Activated T-helper 1 cell treated with anti-CD3 and anti-CD28 coated beads, Interleukin-12 subunit alpha, Interleukin-12 subunit beta, Interleukin-2, Interleukin-4 antibody, amounts not matched to agents 30 ng/mL and 10 ng/mL and 1 ng/mL, durations not matched to agents 14 hours and 24 hours and 36 hours (primary cell): Measurements from ENCODE around the gene SRCIN1. TPM values are rescaled to one million over a fixed set of nuclear protein-coding genes. Genes with fewer than 3 reads are reported as not detected.

Source experiments
- DNase-seq: peaks from one replicate; pipeline ENCODE4 v3.0.0; 2021; ENCODE audit warnings: low spot score
- H3K27ac Mint-ChIP-seq: one replicate; pipeline ENCODE4 v1.8.0; 2021; ENCODE audit warnings: mild to moderate bottlenecking, mixed read lengths
- H3K27me3 Mint-ChIP-seq: one replicate; pipeline ENCODE4 v1.8.0; 2022; ENCODE audit warnings: mild to moderate bottlenecking, moderate library complexity, mixed read lengths; ENCODE audit not compliant: insufficient read depth
- H3K36me3 Mint-ChIP-seq: one replicate; pipeline ENCODE4 v1.8.0; 2021; ENCODE audit warnings: low read depth, mixed read lengths
- H3K4me1 Mint-ChIP-seq: one replicate; pipeline ENCODE4 v1.8.0; 2021; ENCODE audit warnings: low read depth, mixed read lengths
- H3K4me3 Mint-ChIP-seq: one replicate; pipeline ENCODE4 v1.8.0; 2021; ENCODE audit warnings: mild to moderate bottlenecking, moderate library complexity, mixed read lengths
- H3K9me3 Mint-ChIP-seq: one replicate; pipeline ENCODE4 v1.8.0; 2021; ENCODE audit warnings: mixed read lengths
- intact Hi-C: fragments of 100-400 bp; cut with micrococcal nuclease; formaldehyde crosslinking; loops from one replicate; pipeline ENCODE4 v1.15.1; 2024
- total RNA-seq: library from RNA; stranded (reverse); gene quantifications from 2 replicates; pipeline ENCODE4 v1.2.3, GENCODE V29; 2022

SRCIN1 gene
- total RNA-seq, 1 donor from 2014 or later, result 0.44 TPM

DNA sequence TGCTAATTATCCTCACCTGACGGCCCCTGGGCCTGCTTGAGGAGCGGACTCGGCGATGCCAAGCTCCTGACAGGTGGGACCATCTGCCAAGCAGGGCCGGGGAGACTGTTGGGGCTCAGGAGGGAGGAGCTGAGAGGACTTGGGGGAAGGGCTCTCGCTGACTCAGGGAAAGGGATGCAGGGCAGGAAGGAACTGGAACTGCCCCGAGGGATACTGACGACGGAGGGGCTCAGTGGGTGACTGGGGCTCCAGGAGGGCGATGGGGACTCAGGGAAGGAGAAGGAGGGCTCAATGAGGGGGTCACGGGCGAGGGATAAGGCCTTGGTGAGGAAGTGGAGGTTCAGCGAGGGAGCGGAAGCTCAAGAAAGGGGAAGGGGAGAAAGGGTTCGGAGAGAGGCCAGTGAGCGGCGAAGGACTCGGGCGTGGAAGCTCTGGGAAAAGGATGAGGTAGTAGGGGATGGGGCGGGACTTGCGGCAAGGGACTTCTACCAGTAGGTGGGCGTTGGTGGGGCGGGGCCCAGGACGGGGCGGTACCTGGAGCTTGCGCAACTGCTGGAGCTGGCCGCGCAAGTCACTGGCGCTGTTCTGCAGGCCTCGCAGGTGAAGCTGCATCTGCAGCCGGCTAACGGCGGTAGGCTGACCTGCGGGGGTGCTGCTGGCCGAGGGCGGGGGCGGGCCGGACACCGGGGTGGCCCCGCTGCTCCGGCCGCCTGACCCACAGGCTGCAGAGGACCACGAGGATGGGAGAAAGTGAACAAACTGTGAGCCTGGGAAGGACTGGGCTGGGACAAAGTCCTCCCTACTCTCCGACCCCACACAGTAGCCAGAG lies 46.5 kb downstream of the SRCIN1 start:
- H3K27me3 Mint-ChIP-seq, result peaks cover 54% of the 10 kb centered on the region

DNA sequence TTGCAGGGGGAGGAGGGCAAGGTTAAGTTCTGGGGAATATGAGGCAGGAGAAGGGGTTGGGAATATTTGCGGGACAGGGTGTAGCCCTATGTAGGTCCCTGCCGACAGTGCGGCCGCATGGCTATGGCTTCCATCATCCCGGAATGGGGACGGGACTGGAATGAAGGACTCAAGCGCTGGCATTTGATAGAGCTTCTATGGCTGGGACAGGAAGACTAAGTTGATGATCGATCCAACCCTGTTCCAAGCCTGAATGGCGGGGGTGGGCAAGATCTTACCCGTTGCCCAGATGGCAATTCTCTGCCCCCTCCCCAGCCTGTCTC lies 47.1 kb downstream of the SRCIN1 start:
- peak overlapping the region; percentile 95 for H3K4me3 Mint-ChIP-seq
- H3K27ac Mint-ChIP-seq, result peak overlapping the region; percentile 69
- no peaks in the 10 kb centered on the region for H3K9me3 Mint-ChIP-seq
- intact Hi-C loops, result loop anchor here (1.0 to 2.0 kb wide), 4 partner anchors 26 to 194 kb away; partner anchors contain the start of gene PSMB3
- DNase-seq, result peak; percentile 25
- peaks cover 27% of the 10 kb centered on the region for H3K4me1 Mint-ChIP-seq
- H3K36me3 Mint-ChIP-seq, result peaks cover 3% of the 10 kb centered on the region
- H3K27me3 Mint-ChIP-seq, result peaks cover 49% of the 10 kb centered on the region

More for the DNA sequence above, 46.5 kb downstream of the SRCIN1 start:
- intact Hi-C loops, result loop anchor here (2.0 kb wide), 2 partner anchors 48 to 194 kb away; partner anchors contain the start of gene PSMB3
- DNase-seq, result peak; percentile 82
- no peaks in the 10 kb centered on the region for H3K9me3 Mint-ChIP-seq
- H3K4me3 Mint-ChIP-seq, result peak overlapping the region; percentile 95
- H3K27ac Mint-ChIP-seq, result peak overlapping the region; percentile 69
- peaks cover 3% of the 10 kb centered on the region for H3K36me3 Mint-ChIP-seq
- peaks cover 27% of the 10 kb centered on the region for H3K4me1 Mint-ChIP-seq

- peaks cover 48% of the 10 kb centered on the region for H3K27me3 Mint-ChIP-seq
- intact Hi-C loops, result loop anchor here (1.0 to 2.0 kb wide), 4 partner anchors 26 to 195 kb away; partner anchors contain the start of gene PSMB3
- DNase-seq, result peak; percentile 87
- no peaks in the 10 kb centered on the region for H3K9me3 Mint-ChIP-seq
- H3K27ac Mint-ChIP-seq, result peak overlapping the region; percentile 69
- H3K36me3 Mint-ChIP-seq, result peaks cover 3% of the 10 kb centered on the region
- H3K4me3 Mint-ChIP-seq, result peak overlapping the region; percentile 95
- H3K4me1 Mint-ChIP-seq, result peaks cover 27% of the 10 kb centered on the region
These were observed 47.7 kb downstream of the SRCIN1 start for GRCh38 chr17:38557836-38558727.

- Mint-ChIP-seq H3K27ac (no peak overlapping the region), H3K36me3 (peaks cover 3% of the 10 kb centered on the region), H3K4me1 (peaks cover 27% of the 10 kb centered on the region), H3K4me3 (peak overlapping the region; percentile 37), H3K27me3 (peaks cover 41% of the 10 kb centered on the region), H3K9me3 (no peaks in the 10 kb centered on the region)
- intact Hi-C loops, result no loop called here
- DNase-seq, result no peak
These were observed 48.4 kb downstream of the SRCIN1 start for GRCh38 chr17:38557396-38557795.

DNA sequence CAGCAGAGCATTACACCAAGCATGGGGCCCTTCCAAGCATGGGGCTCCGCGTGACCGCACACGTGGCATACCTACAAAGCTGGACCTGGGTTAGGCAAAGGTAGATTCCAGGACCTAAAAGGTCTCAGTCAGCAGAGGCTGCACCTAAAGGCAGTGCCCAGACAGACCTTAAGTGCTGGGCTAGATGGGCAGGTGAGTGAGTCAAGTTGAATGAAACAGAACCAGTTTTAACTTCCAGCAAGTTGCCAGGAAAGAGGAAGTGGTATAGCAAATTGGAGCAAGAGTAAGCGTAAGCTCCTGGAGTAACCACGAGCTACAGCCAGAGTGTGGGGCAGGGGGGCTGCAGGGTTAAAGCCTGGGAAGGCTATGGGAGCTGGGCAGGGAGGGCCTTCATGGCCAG lies 49.5 kb downstream of the SRCIN1 start:
- intact Hi-C loops, result no loop called here
- H3K4me3 Mint-ChIP-seq, result no peak overlapping the region
- peaks cover 3% of the 10 kb centered on the region for H3K36me3 Mint-ChIP-seq
- H3K27me3 Mint-ChIP-seq, result peaks cover 36% of the 10 kb centered on the region
- H3K27ac Mint-ChIP-seq, result no peak overlapping the region
- DNase-seq, result no peak
- no peaks in the 10 kb centered on the region for H3K9me3 Mint-ChIP-seq
- peaks cover 27% of the 10 kb centered on the region for H3K4me1 Mint-ChIP-seq

GRCh38 chr17:38554430-38555350 lies 51.1 kb downstream of the SRCIN1 start:
- no peak for DNase-seq
- Mint-ChIP-seq H3K4me3 (no peak overlapping the region), H3K27me3 (peaks cover 22% of the 10 kb centered on the region), H3K4me1 (peaks cover 18% of the 10 kb centered on the region), H3K36me3 (no peaks in the 10 kb centered on the region), H3K27ac (no peak overlapping the region), H3K9me3 (no peaks in the 10 kb centered on the region)
- intact Hi-C loops, result no loop called here

DNA sequence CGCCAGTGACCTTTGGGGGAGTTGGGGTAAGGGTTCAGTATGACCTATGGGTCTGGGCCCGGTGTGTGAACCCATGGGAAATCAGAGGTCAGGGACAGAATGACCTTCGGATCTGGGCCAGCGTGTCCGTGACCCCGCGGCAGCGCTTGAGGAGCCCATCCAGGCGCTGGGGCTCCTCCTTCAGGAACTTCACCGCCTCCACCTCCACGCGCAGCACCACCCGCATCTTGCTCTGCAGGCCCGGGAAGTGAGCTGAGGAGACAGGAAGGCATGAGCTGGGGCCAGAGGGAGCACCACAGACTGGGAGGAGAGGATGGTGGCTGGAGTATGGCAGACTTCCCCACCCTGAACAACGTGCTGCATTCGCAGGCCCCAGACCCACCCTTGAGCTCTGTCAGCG lies 53.4 kb downstream of the SRCIN1 start:
- H3K4me1 Mint-ChIP-seq, result no peaks in the 10 kb centered on the region
- H3K27ac Mint-ChIP-seq, result no peak overlapping the region
- H3K4me3 Mint-ChIP-seq, result no peak overlapping the region
- DNase-seq, result no peak
- no peaks in the 10 kb centered on the region for H3K36me3 Mint-ChIP-seq
- intact Hi-C loops, result no loop called here
- H3K9me3 Mint-ChIP-seq, result no peaks in the 10 kb centered on the region
- H3K27me3 Mint-ChIP-seq, result peaks cover 17% of the 10 kb centered on the region

- Mint-ChIP-seq H3K27me3 (peaks cover 15% of the 10 kb centered on the region), H3K36me3 (no peaks in the 10 kb centered on the region), H3K9me3 (no peaks in the 10 kb centered on the region), H3K4me3 (no peak overlapping the region), H3K4me1 (no peaks in the 10 kb centered on the region), H3K27ac (no peak overlapping the region)
- DNase-seq, result no peak
- intact Hi-C loops, result no loop called here
These were observed 54.6 kb downstream of the SRCIN1 start for GRCh38 chr17:38551121-38551520.

DNA sequence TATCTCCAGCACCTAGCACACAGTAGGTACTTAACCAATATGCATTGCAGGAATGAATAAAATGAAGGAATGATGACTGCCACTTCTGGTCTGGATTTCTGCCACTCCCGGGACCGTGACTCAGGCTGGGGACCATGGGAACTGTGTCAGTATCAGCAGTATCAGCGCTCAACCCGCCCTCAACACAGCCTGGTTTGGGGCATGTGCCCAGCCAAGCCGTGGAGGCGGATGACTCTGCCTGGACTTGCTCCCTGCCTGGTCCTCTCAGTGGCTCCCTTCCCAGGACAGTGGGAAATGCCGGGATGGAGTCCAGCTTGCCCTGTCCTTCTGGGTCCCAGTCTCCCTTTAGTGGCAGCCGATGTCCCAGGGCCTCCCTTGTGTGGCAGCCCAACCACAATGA lies 55.1 kb downstream of the SRCIN1 start:
- Mint-ChIP-seq H3K27ac (no peak overlapping the region), H3K4me1 (no peaks in the 10 kb centered on the region), H3K27me3 (peaks cover 11% of the 10 kb centered on the region), H3K9me3 (no peaks in the 10 kb centered on the region), H3K4me3 (no peak overlapping the region), H3K36me3 (no peaks in the 10 kb centered on the region)
- DNase-seq, result no peak
- intact Hi-C loops, result no loop called here

- H3K27me3 Mint-ChIP-seq, result peaks cover 3% of the 10 kb centered on the region
- no peaks in the 10 kb centered on the region for H3K4me1 Mint-ChIP-seq
- H3K36me3 Mint-ChIP-seq, result no peaks in the 10 kb centered on the region
- no peaks in the 10 kb centered on the region for H3K9me3 Mint-ChIP-seq
- no peak overlapping the region for H3K27ac Mint-ChIP-seq
- intact Hi-C loops, result no loop called here
- no peak for DNase-seq
- no peak overlapping the region for H3K4me3 Mint-ChIP-seq
These were observed 56.5 kb downstream of the SRCIN1 start for GRCh38 chr17:38549285-38549684.

- no peaks in the 10 kb centered on the region for H3K4me1 Mint-ChIP-seq
- no peaks in the 10 kb centered on the region for H3K36me3 Mint-ChIP-seq
- intact Hi-C loops, result no loop called here
- H3K27me3 Mint-ChIP-seq, result no peaks in the 10 kb centered on the region
- no peaks in the 10 kb centered on the region for H3K9me3 Mint-ChIP-seq
- no peak overlapping the region for H3K27ac Mint-ChIP-seq
- no peak for DNase-seq
- no peak overlapping the region for H3K4me3 Mint-ChIP-seq
These were observed 58.3 kb downstream of the SRCIN1 start for GRCh38 chr17:38547444-38547843.

- H3K9me3 Mint-ChIP-seq, result no peaks in the 10 kb centered on the region
- no peaks in the 10 kb centered on the region for H3K36me3 Mint-ChIP-seq
- intact Hi-C loops, result no loop called here
- no peak overlapping the region for H3K4me3 Mint-ChIP-seq
- no peak for DNase-seq
- H3K27ac Mint-ChIP-seq, result no peak overlapping the region
- H3K27me3 Mint-ChIP-seq, result no peaks in the 10 kb centered on the region
- no peaks in the 10 kb centered on the region for H3K4me1 Mint-ChIP-seq
These were observed 59.4 kb downstream of the SRCIN1 start for GRCh38 chr17:38546396-38546795.
